GM12878 (cell line): ENCODE data around the gene PPP2R3B. TPM values are rescaled to one million over a fixed set of nuclear protein-coding genes. Genes with fewer than 3 reads are reported as not detected.

Experiments
- BCL11A ChIP-seq: IDR thresholded peaks from 2 replicates; pipeline ENCODE4 v1.6.1; 2011; ENCODE audit warnings: low read depth, low read length
- BCL3 ChIP-seq: IDR thresholded peaks from 2 replicates; pipeline ENCODE4 v1.6.1; 2011; ENCODE audit warnings: borderline replicate concordance, low read depth, mild to moderate bottlenecking, moderate library complexity, low read length; ENCODE audit not compliant: insufficient read depth, poor library complexity, severe bottlenecking
- CBX5 ChIP-seq: sonication (generic); IDR thresholded peaks from 2 replicates; pipeline ENCODE4 v1.6.1; 2016; ENCODE audit warnings: low read depth, moderate library complexity, mild to moderate bottlenecking, inconsistent platforms
- CREM ChIP-seq: IDR thresholded peaks from 2 replicates; pipeline ENCODE4 v1.6.1; 2014; ENCODE audit warnings: antibody characterized with exemption, low read depth
- IKZF1 ChIP-seq: fragments of 450-650 bp; conservative IDR thresholded peaks from 2 replicates; pipeline ENCODE4 v1.6.1; 2017; ENCODE audit warnings: antibody characterized with exemption, mild to moderate bottlenecking
- IRF4 ChIP-seq: IDR thresholded peaks from 2 replicates; pipeline ENCODE4 v1.6.1; 2011; ENCODE audit warnings: low read depth, low read length
- JUND ChIP-seq: IDR thresholded peaks from 2 replicates; pipeline ENCODE4 v1.6.1; 2012; ENCODE audit warnings: low read depth, mild to moderate bottlenecking, low read length, improper control_type of control experiment, moderate library complexity
- MLLT1 ChIP-seq: fragments of 450-650 bp; IDR thresholded peaks from 2 replicates; pipeline ENCODE4 v1.6.1; 2016; ENCODE audit warnings: mild to moderate bottlenecking
- NBN ChIP-seq: fragments of 450-650 bp; IDR thresholded peaks from 2 replicates; pipeline ENCODE4 v1.6.1; 2016
- PAX5 ChIP-seq: IDR thresholded peaks from 2 replicates; pipeline ENCODE4 v1.6.1; 2011; ENCODE audit warnings: low read depth, low read length, borderline replicate concordance
- SKIL ChIP-seq: fragments of 450-650 bp; IDR thresholded peaks from 2 replicates; pipeline ENCODE4 v1.6.1; 2017; ENCODE audit warnings: mild to moderate bottlenecking, low read depth, inconsistent platforms; ENCODE audit not compliant: poor library complexity, severe bottlenecking
- WRNIP1 ChIP-seq: IDR thresholded peaks from 2 replicates; pipeline ENCODE4 v1.6.1; 2011; ENCODE audit warnings: low read depth, low read length, improper control_type of control experiment, borderline replicate concordance
- ZNF622 ChIP-seq: fragments of 450-650 bp; IDR thresholded peaks from 2 replicates; pipeline ENCODE4 v1.6.1; 2017; ENCODE audit warnings: mild to moderate bottlenecking, inconsistent platforms
- ZSCAN29 ChIP-seq: fragments of 450-650 bp; IDR thresholded peaks from 2 replicates; pipeline ENCODE4 v1.6.1; 2017; ENCODE audit warnings: mild to moderate bottlenecking, moderate library complexity
- polyA plus RNA-seq, 11 experiments: library from polyadenylated mRNA; depleted of rRNA in 4 of 11; unstranded in 6 of 11; stranded (reverse) in 5 of 11; fragments of >200 nt; fragmentation: Nextera tagmentation in 4 of 11; fragmentation: Illumina TruSeq in 1 of 11; extraction: Ambion mirVana in 4 of 11; extraction: Trizol in 1 of 11; gene quantifications; 1 replicate in 1 of 11; 2 replicates in 10 of 11; pipeline versions ENCODE4 v1.2.1 to v1.2.3, GENCODE V29; 2011 to 2016; ENCODE audit warnings: inconsistent platforms in 2 of 11, missing spikeins in 2 of 11, low read depth in 1 of 11
- total RNA-seq, 4 experiments: library from RNA; depleted of rRNA in 3 of 4; stranded (reverse); fragments of >200 nt in 3 of 4; fragmentation: Illumina TruSeq in 1 of 4; extraction: Trizol in 1 of 4; gene quantifications; 2 replicates each; pipeline versions ENCODE4 v1.2.1 to v1.2.3, GENCODE V29; 2013 to 2021

PPP2R3B gene
- total and polyA plus RNA-seq, 10 of the 15 experiments (the other 5 are each of a cell fraction or from before 2014, with no cell fraction given) = 0.11 to 34.3 (median 9.7) TPM; not detected in 1

GRCh38 chrX:338281-338835 is 48.3 kb downstream of the PPP2R3B start (continued):
- TF ChIP-seq BCL3 = no peak
- TF ChIP-seq IKZF1 = no peak
- no peak for TF ChIP-seq WRNIP1
- TF ChIP-seq IRF4 = no peak
- no peak for TF ChIP-seq MLLT1
- TF ChIP-seq JUND = no peak
- no peak for TF ChIP-seq CBX5
- TF ChIP-seq ZNF622 = no peak
- TF ChIP-seq NBN = no peak
- TF ChIP-seq PAX5 = no peak
- no peak for TF ChIP-seq SKIL
- TF ChIP-seq BCL11A = no peak
- no peak for TF ChIP-seq CREM
- TF ChIP-seq ZSCAN29 = no peak
- TF ChIP-seq, all 136 proteins: peak for 0
